IMR-90 (cell line): ENCODE data around the gene MAGEB17. TPM values are rescaled to one million over a fixed set of nuclear protein-coding genes. Genes with fewer than 3 reads are reported as not detected.

ENCODE experiments used
- ATAC-seq: fragments of 200-7000 bp; cut with Tn5 transposase; 2 replicates; pipeline ENCODE4 v1.9.1; 2020; ENCODE audit warnings: low read depth, mild to moderate bottlenecking, moderate library complexity
- BruUV-seq: library from RNA; stranded (reverse); fragments of 400-500 nt; replicated peaks from 2 replicates; lab custom pipeline; 2021; lab: Mats Ljungman, UMichigan
- CTCF ChIA-PET: fragments of 300-600 bp; formaldehyde crosslinking; extraction: SDS; loops from one replicate; lab custom pipeline; 2021; ENCODE audit warnings: antibody characterized with exemption; lab: Yijun Ruan, JAX
- POLR2A ChIA-PET: fragments of 300-600 bp; sonication (Branson Sonifier 250); formaldehyde crosslinking; loops from one replicate; lab custom pipeline; 2022; ENCODE audit warnings: antibody characterized with exemption; ENCODE audit not compliant: unreplicated experiment; lab: Charles Lee
- DNase-seq: peaks from one replicate; pipeline ENCODE4 v3.0.0; 2013
- H2AFZ ChIP-seq: replicated peaks from 2 replicates; pipeline ENCODE3; 2013; ENCODE audit warnings: low read length, mild to moderate bottlenecking; ENCODE audit not compliant: poor library complexity
- H2AK5ac ChIP-seq: 2 replicates; pipeline ENCODE4 v1.6.1; 2013; ENCODE audit warnings: low read depth, low read length, inconsistent platforms
- H2AK9ac ChIP-seq: replicated peaks from 2 replicates; pipeline ENCODE3; 2013; ENCODE audit warnings: mild to moderate bottlenecking, low read depth, low read length, moderate library complexity; ENCODE audit not compliant: poor library complexity
- H2BK120ac ChIP-seq: 2 replicates; pipeline ENCODE4 v1.6.1; 2013; ENCODE audit warnings: low read depth, low read length, inconsistent platforms
- H2BK15ac ChIP-seq: 3 replicates; pipeline ENCODE4 v1.6.1; 2013; ENCODE audit warnings: low read depth, low read length, inconsistent platforms
- H2BK20ac ChIP-seq: 2 replicates; pipeline ENCODE4 v1.6.1; 2013; ENCODE audit warnings: low read depth, mild to moderate bottlenecking, inconsistent platforms, low read length, moderate library complexity
- H2BK5ac ChIP-seq: 2 replicates; pipeline ENCODE4 v1.6.1; 2013; ENCODE audit warnings: mild to moderate bottlenecking, low read depth, low read length, inconsistent platforms; ENCODE audit not compliant: poor library complexity, severe bottlenecking
- H3K14ac ChIP-seq: replicated peaks from 2 replicates; pipeline ENCODE4 v1.6.1; 2013; ENCODE audit warnings: low read depth, low read length, inconsistent platforms
- H3K18ac ChIP-seq: 2 replicates; pipeline ENCODE4 v1.6.1; 2013; ENCODE audit warnings: low read depth, low read length, control low read depth
- H3K23ac ChIP-seq: 2 replicates; pipeline ENCODE4 v1.6.1; 2013; ENCODE audit warnings: low read depth, low read length, inconsistent platforms
- H3K27ac ChIP-seq: 2 replicates; pipeline ENCODE4 v1.5.1; 2013; ENCODE audit warnings: mild to moderate bottlenecking, control low read depth, low read length; ENCODE audit not compliant: insufficient read depth
- H3K27me3 ChIP-seq: 2 replicates; pipeline ENCODE4 v1.6.1; 2013; ENCODE audit warnings: low read length; ENCODE audit not compliant: control insufficient read depth, insufficient read depth
- H3K36me3 ChIP-seq: 2 replicates; pipeline ENCODE4 v1.6.1; 2013; ENCODE audit warnings: low read length, mixed read lengths; ENCODE audit not compliant: control insufficient read depth, insufficient read depth
- H3K4ac ChIP-seq: 2 replicates; pipeline ENCODE4 v1.6.1; 2013; ENCODE audit warnings: low read depth, low read length, inconsistent platforms
- H3K4me1 ChIP-seq: 2 replicates; pipeline ENCODE4 v1.6.1; 2013; ENCODE audit warnings: low read length, mixed read lengths; ENCODE audit not compliant: control insufficient read depth, insufficient read depth
- H3K4me2 ChIP-seq: 2 replicates; pipeline ENCODE4 v1.6.1; 2013; ENCODE audit warnings: low read depth, mild to moderate bottlenecking, control low read depth, low read length, moderate library complexity
- H3K4me3 ChIP-seq: 2 replicates; pipeline ENCODE4 v1.5.1; 2013; ENCODE audit warnings: low read depth, mild to moderate bottlenecking, control low read depth, low read length, moderate library complexity; ENCODE audit not compliant: insufficient read depth
- H3K56ac ChIP-seq: 2 replicates; pipeline ENCODE4 v1.6.1; 2013; ENCODE audit warnings: low read length, inconsistent platforms; ENCODE audit not compliant: insufficient read depth; ENCODE audit errors: extremely low read depth
- H3K79me1 ChIP-seq, 2 experiments: 2 replicates each; pipeline ENCODE4 v1.6.1; 2013; ENCODE audit warnings: low read length in 2 of 2, inconsistent platforms in 1 of 2, low read depth in 1 of 2
- H3K9ac ChIP-seq: 2 replicates; pipeline ENCODE4 v1.6.1; 2013; ENCODE audit warnings: low read depth, low read length, control low read depth
- H3K9me1 ChIP-seq: 2 replicates; pipeline ENCODE4 v1.6.1; 2013; ENCODE audit warnings: low read length, inconsistent platforms; ENCODE audit not compliant: insufficient read depth
- H3K9me3 ChIP-seq: 2 replicates; pipeline ENCODE4 v1.6.1; 2013; ENCODE audit warnings: low read length; ENCODE audit not compliant: control insufficient read depth, insufficient read depth
- H4K20me1 ChIP-seq: 2 replicates; pipeline ENCODE4 v1.6.1; 2013; ENCODE audit warnings: low read length, inconsistent platforms; ENCODE audit not compliant: insufficient read depth
- H4K5ac ChIP-seq: 2 replicates; pipeline ENCODE4 v1.6.1; 2013; ENCODE audit warnings: mild to moderate bottlenecking, low read depth, low read length, control low read depth
- H4K8ac ChIP-seq, 2 experiments: 2 replicates each; pipeline ENCODE4 v1.6.1; 2013; ENCODE audit warnings: low read depth in 2 of 2, low read length in 2 of 2, control low read depth in 1 of 2, inconsistent platforms in 1 of 2
- H4K91ac ChIP-seq: 2 replicates; pipeline ENCODE4 v1.6.1; 2013; ENCODE audit warnings: low read depth, low read length, inconsistent platforms; ENCODE audit not compliant: insufficient read depth
- BHLHE40 ChIP-seq: fragments of 150-350 bp; IDR thresholded peaks from 2 replicates; pipeline ENCODE4 v1.6.1; 2016; ENCODE audit warnings: mild to moderate bottlenecking, low read depth, low read length
- CEBPB ChIP-seq: IDR thresholded peaks from 2 replicates; pipeline ENCODE4 v1.6.1; 2012; ENCODE audit warnings: low read depth, low read length, improper control_type of control experiment
- FOS ChIP-seq: fragments of 150-350 bp; IDR thresholded peaks from 2 replicates; pipeline ENCODE4 v1.6.1; 2016; ENCODE audit warnings: low read depth, low read length
- MAFK ChIP-seq: IDR thresholded peaks from 2 replicates; pipeline ENCODE4 v1.6.1; 2012; ENCODE audit warnings: low read depth, low read length, improper control_type of control experiment
- RAD21 ChIP-seq: IDR thresholded peaks from 2 replicates; pipeline ENCODE4 v1.6.1; 2012; ENCODE audit warnings: low read length, improper control_type of control experiment
- RCOR1 ChIP-seq: IDR thresholded peaks from 2 replicates; pipeline ENCODE4 v1.6.1; 2012; ENCODE audit warnings: mild to moderate bottlenecking, low read length, improper control_type of control experiment; ENCODE audit not compliant: insufficient replicate concordance
- SMC3 ChIP-seq: fragments of 150-350 bp; IDR thresholded peaks from 2 replicates; pipeline ENCODE4 v1.6.1; 2016; ENCODE audit warnings: low read depth, mild to moderate bottlenecking, antibody characterized with exemption, low read length, moderate library complexity
- WGBS, 2 experiments: methylation state at CpG; one replicate each; pipeline versions ENCODE4 v1.1.5 to v1.1.7; 2013; ENCODE audit warnings: missing lambda C conversion rate in 2 of 2; ENCODE audit not compliant: insufficient read length in 1 of 2; ENCODE audit errors: extremely low coverage in 2 of 2; 5-methylcytosine and 5-hydroxymethylcytosine counted together
- dilution Hi-C: fragments of 300-500 bp; cut with HindIII; formaldehyde crosslinking; loops from one replicate; pipeline ENCODE4 v1.14.3; 2018; ENCODE audit warnings: low sequenced_read_pairs; ENCODE audit not compliant: unreplicated experiment
- in situ Hi-C: fragments of 300-500 bp; cut with MboI; formaldehyde crosslinking; loops from 3 replicates; pipeline ENCODE4 v1.14.3; 2019; ENCODE audit warnings: low sequenced_read_pairs, inconsistent platforms, mixed read lengths
- intact Hi-C: fragments of 100-400 bp; cut with micrococcal nuclease; formaldehyde crosslinking; loops from 2 replicates; pipeline ENCODE4 v1.10.0; 2022
- polyA plus RNA-seq, 3 experiments: library from polyadenylated mRNA; depleted of rRNA; stranded (reverse); fragments of >200 nt; gene quantifications; 2 replicates each; pipeline ENCODE4 v1.2.3, GENCODE V29; 2012; ENCODE audit warnings: low replicate concordance in 1 of 3
- total RNA-seq: library from RNA; depleted of rRNA; stranded (reverse); fragments of >200 nt; gene quantifications from 2 replicates; pipeline ENCODE4 v1.2.3, GENCODE V29; 2012
- TF ChIP-seq, protein P1 (sequence below): fragments of 150-350 bp; IDR thresholded peaks from 2 replicates; pipeline ENCODE4 v1.6.1; 2016; ENCODE audit warnings: low read depth, mild to moderate bottlenecking, low read length, moderate library complexity, borderline replicate concordance
- TF ChIP-seq, protein P2 (sequence below): fragments of 150-350 bp; IDR thresholded peaks from 2 replicates; pipeline ENCODE4 v1.6.1; 2017; ENCODE audit warnings: mild to moderate bottlenecking, antibody characterized with exemption, low read length, low read depth

MAGEB17 gene
- total and polyA plus RNA-seq, 2 of the 4 experiments (the other 2 are of a cell fraction), result under 0.01 to 0.34 TPM

DNA sequence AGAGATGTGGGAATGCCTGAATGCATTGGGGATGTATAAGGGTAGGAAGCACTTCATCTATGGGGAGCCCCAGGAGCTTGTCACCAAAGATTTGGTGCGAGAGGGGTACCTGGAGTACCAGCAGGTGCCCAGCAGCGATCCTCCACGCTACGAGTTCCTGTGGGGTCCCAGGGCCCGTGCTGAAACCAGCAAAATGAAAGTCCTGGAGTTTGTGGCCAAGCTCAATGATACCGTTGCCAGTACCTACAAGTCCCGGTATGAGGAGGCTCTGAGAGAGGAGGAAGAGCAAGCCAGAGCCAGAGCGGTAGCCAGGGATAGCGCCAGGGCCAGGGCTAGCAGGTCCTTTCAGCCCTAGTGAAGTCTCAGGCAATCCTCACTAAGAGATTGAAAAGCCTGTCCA, 3.8 kb downstream of the MAGEB17 start:
- Histone ChIP-seq H3K4me2 (no peak overlapping the region), H2BK20ac (no peak overlapping the region), H3K4ac (no peak overlapping the region), H3K36me3 (no peaks in the 10 kb centered on the region), H2BK15ac (no peak overlapping the region), H3K56ac (no peak overlapping the region), H2AFZ (no peak overlapping the region), H3K79me1 (no peaks in the 10 kb centered on the region), H3K27ac (no peak overlapping the region), H3K14ac (no peak overlapping the region), H2AK9ac (no peak overlapping the region), H3K4me3 (no peak overlapping the region), H4K20me1 (no peaks in the 10 kb centered on the region), H3K18ac (no peak overlapping the region), H3K9ac (no peak overlapping the region), H2BK5ac (no peak overlapping the region), H3K9me3 (peaks cover 3% of the 10 kb centered on the region; the same call in 1 of the 2 replicates), H4K5ac (no peak overlapping the region), H4K91ac (no peak overlapping the region), H2BK120ac (no peak overlapping the region), H3K27me3 (peaks cover 2% of the 10 kb centered on the region; the same call in 1 of the 2 replicates), H3K23ac (no peak overlapping the region), H3K9me1 (no peaks in the 10 kb centered on the region), H2AK5ac (no peak overlapping the region), H4K8ac (no peak overlapping the region), H3K4me1 (no peaks in the 10 kb centered on the region)
- CTCF ChIA-PET, result no interaction called here
- ATAC-seq (no peak), DNase-seq (no peak)
- TF ChIP-seq, protein P1, sequence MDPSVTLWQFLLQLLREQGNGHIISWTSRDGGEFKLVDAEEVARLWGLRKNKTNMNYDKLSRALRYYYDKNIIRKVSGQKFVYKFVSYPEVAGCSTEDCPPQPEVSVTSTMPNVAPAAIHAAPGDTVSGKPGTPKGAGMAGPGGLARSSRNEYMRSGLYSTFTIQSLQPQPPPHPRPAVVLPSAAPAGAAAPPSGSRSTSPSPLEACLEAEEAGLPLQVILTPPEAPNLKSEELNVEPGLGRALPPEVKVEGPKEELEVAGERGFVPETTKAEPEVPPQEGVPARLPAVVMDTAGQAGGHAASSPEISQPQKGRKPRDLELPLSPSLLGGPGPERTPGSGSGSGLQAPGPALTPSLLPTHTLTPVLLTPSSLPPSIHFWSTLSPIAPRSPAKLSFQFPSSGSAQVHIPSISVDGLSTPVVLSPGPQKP, result no peak
- TF ChIP-seq SMC3 (no peak), RAD21 (no peak), MAFK (no peak), BHLHE40 (no peak), CEBPB (no peak), RCOR1 (no peak), FOS (no peak)
- TF ChIP-seq, protein P2, sequence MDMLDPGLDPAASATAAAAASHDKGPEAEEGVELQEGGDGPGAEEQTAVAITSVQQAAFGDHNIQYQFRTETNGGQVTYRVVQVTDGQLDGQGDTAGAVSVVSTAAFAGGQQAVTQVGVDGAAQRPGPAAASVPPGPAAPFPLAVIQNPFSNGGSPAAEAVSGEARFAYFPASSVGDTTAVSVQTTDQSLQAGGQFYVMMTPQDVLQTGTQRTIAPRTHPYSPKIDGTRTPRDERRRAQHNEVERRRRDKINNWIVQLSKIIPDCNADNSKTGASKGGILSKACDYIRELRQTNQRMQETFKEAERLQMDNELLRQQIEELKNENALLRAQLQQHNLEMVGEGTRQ, result no peak
- in situ Hi-C loops (no loop called here), dilution Hi-C loops (no loop called here), intact Hi-C loops (no loop called here)
- no TSS peak for BruUV-seq
- 90% methylated on average over 5 of the region's 9 CpGs; no CpG with 5 or more reads in 1 of the 2 experiments for WGBS, 2 experiments
- POLR2A ChIA-PET, result no interaction called here
